Stimulated activated naive CD8-positive, alpha-beta T cell treated with anti-CD3 and anti-CD28 coated beads, Interleukin-15, amount 100 ng/mL, for 72 hours (primary cell): ENCODE data around the gene MKI67.

Experiments
- ATAC-seq: fragments of 150-1000 bp; cut with Tn5 transposase; 2 replicates; pipeline ENCODE4 v1.10.0; 2021; ENCODE audit warnings: mild to moderate bottlenecking, moderate library complexity
- DNase-seq, 2 donors: peaks; one replicate each; pipeline ENCODE4 v3.0.0; 2021 to 2022
- H3K27ac Mint-ChIP-seq, 2 donors: one replicate each; pipeline ENCODE4 v1.8.0; 2022; ENCODE audit warnings: mild to moderate bottlenecking in 2 of 2, mixed read lengths in 2 of 2, moderate library complexity in 2 of 2
- H3K27me3 Mint-ChIP-seq: one replicate; pipeline ENCODE4 v1.8.0; 2022; ENCODE audit warnings: mixed read lengths
- H3K4me1 Mint-ChIP-seq: one replicate; pipeline ENCODE4 v1.8.0; 2022; ENCODE audit warnings: mild to moderate bottlenecking, mixed read lengths
- H3K4me3 Mint-ChIP-seq, 2 donors: one replicate each; pipeline ENCODE4 v1.8.0; 2022; ENCODE audit warnings: mild to moderate bottlenecking in 2 of 2, mixed read lengths in 2 of 2, moderate library complexity in 1 of 2
- H3K9me3 Mint-ChIP-seq, 2 donors: one replicate each; pipeline ENCODE4 v1.8.0; 2022; ENCODE audit warnings: mixed read lengths in 2 of 2

The MKI67 gene

DNA sequence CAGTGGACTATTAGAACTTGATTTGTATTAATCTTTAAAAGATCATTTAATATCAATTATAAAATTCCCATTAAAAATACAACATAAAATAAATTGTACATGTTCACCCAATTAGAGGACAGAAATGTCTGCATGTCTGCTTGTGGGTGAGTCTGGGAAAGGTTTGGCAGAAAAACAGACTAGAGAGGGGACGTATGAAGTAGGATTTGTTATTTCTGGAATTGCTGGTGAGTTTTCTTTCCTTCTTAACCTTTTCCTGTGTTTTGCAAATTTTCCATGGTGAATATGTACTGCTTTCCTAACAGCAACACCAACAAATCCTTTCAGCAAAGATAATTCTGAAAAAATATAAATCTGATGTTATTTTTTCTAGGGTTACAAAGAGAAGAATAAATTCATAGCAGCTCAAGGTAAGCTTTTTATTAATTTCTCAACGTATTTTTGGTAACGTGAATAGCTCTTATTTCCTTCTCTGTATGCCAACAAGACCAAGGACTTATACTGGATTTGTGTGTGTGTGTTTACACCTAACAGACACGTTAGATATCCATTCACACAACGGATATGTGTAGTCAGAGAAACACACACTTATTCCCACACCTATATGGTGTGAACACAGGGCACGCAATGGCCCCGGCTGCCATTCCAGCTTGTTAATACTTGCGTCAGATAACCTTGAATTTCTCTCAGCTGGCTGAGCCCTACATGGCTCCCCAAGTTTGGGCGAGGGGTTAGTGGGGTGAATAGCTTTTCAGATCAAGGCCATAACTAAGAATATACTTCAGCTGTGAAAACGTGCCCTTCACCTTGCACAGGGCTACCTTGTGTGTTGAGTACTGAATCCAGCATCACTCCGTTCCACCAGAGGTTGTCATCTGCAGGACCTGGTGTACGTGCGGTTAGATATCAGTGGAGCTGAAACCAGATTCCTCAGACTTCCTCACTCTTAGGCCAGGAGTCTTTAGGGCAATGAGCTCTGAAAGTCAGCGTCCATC is 64.6 kb downstream of the MKI67 start:
- no peaks in the 10 kb centered on the region for H3K9me3 Mint-ChIP-seq
- H3K4me1 Mint-ChIP-seq = peaks cover 88% of the 10 kb centered on the region
- DNase-seq (no peak), ATAC-seq (no peak)
- H3K4me3 Mint-ChIP-seq = peak overlapping the region; percentile 60 to 74
- no peak overlapping the region for H3K27ac Mint-ChIP-seq
- no peaks in the 10 kb centered on the region for H3K27me3 Mint-ChIP-seq

DNA sequence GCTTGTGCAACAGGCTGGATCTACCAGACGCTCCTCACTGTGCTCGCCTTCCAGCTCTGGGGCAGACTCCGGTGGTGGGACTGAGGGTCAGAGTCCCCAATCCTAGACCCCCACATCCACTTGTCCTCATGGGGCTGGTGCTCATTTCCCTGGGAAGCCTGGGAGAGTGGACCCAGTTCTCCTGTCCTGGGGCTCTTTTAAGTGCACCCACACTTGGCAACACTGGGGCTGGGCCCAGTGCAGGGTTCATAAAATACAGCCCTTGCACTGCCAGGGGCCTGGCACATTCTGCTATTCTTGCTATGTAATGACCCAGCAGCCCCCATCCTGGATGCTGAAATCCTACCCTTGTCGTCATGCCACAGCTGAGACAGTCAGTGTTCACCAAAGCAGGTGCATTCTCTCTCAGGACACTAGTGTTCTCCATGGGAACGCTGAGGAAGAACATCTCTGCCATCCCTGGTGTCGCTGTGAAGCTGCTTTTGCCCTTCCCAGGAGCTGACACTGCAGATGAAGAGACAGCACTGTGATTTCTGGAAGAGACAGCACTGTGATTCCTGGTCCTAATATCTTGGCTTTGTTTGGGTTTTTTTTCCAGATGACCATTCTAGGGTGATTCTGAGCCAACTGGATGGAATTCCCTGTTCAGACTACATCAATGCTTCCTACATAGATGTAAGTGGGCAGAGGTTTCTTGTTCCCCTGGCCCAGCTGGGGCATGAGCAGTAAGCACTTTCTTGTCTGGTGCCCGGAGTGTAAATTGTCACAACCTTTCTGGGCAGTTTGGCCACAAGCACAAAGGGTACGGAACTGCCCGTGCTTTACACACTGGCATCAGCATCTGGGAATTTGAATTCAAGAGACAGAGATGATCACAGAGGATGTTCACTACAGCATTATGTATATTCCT is 65.6 kb downstream of the MKI67 start:
- ATAC-seq = no peak
- DNase-seq = no peak
- Mint-ChIP-seq H3K4me1 (peaks cover 86% of the 10 kb centered on the region), H3K27ac (no peak overlapping the region), H3K4me3 (no peak overlapping the region), H3K27me3 (no peaks in the 10 kb centered on the region), H3K9me3 (no peaks in the 10 kb centered on the region)

DNA sequence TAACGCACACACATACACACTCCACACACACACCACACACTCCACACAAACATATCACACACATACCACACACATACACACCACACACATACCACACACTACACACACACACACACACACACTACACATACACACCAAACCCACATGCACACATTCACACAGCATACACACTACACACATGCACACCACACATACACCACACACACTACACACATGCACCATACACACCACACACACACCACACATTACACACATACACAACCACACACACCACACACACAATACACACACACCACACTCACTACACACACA is 66.3 kb downstream of the MKI67 start:
- Mint-ChIP-seq H3K27me3 (no peaks in the 10 kb centered on the region), H3K4me1 (peaks cover 86% of the 10 kb centered on the region), H3K4me3 (no peak overlapping the region), H3K27ac (no peak overlapping the region), H3K9me3 (no peaks in the 10 kb centered on the region)
- DNase-seq = no peak
- no peak for ATAC-seq

GRCh38 chr10:128059266-128059981 is 66.8 kb downstream of the MKI67 start:
- DNase-seq = no peak

DNA sequence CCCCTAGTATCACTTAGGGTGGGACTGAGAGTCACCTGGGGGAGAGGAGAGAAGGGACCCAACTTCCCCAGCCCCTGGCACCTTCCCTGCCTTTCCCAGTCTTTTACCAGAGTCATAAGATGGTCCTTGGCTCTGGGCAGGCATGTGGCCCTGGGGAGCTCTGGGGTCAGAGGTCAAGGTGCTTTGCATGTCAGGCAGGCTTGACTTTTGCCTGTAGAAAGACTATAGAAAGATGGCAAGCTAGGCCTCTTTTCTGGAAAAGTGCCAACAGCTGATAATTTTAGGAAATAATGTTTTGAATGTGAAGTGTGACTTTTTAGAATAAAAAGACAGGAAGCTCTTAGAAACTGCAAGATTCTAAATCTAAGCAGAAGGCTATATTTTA is 67.5 kb downstream of the MKI67 start:
- Mint-ChIP-seq H3K27ac (peak overlapping the region in 1 of 2 donors; percentile 47), H3K27me3 (no peaks in the 10 kb centered on the region), H3K4me3 (no peak overlapping the region), H3K9me3 (no peaks in the 10 kb centered on the region), H3K4me1 (peaks cover 76% of the 10 kb centered on the region)
- DNase-seq (no peak), ATAC-seq (no peak)

More at GRCh38 chr10:128059266-128059981, 66.8 kb downstream of the MKI67 start:
- H3K27me3 Mint-ChIP-seq = no peaks in the 10 kb centered on the region
- peak overlapping the region in 1 of 2 donors; percentile 47 for H3K27ac Mint-ChIP-seq
- H3K9me3 Mint-ChIP-seq = no peaks in the 10 kb centered on the region
- H3K4me1 Mint-ChIP-seq = peaks cover 83% of the 10 kb centered on the region
- ATAC-seq = no peak
- H3K4me3 Mint-ChIP-seq = no peak overlapping the region

DNA sequence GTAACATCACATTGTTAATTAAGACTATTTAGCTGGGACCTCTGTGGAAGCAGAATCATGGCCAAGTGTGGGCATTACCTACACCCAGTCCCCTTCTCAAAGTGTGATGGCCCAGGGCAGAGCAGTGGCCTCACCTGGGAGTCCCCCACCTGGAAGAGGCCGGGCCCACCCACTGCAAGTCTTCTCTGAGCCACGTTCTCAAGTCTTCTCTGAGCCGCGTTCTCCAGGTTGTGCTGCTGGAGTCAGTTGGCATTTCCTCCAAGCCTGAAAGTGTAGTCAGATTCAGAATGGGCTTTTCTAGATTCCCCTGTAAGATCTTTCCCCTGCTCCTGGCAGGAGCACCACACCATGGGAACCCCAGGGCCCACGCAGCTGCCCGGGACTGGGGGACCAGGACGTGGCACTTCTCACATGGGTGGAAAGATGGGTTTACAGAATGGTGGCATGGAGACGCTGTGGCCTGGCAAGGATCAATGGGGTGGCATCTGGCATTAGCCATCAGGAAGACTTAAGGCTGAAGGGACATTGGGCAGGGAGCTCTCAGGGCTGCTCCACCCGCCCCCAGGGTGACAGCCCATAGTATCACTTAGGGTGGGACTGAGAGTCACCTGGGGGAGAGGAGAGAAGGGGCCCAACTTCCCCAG is 68.0 kb downstream of the MKI67 start:
- DNase-seq = no peak
- no peak overlapping the region for H3K27ac Mint-ChIP-seq
- no peak overlapping the region for H3K4me3 Mint-ChIP-seq
- H3K9me3 Mint-ChIP-seq = no peaks in the 10 kb centered on the region
- no peak for ATAC-seq
- no peaks in the 10 kb centered on the region for H3K27me3 Mint-ChIP-seq
- peaks cover 71% of the 10 kb centered on the region for H3K4me1 Mint-ChIP-seq

GRCh38 chr10:128056303-128057050 is 69.7 kb downstream of the MKI67 start:
- peak overlapping the region in 1 of 2 donors; percentile 9 for H3K27ac Mint-ChIP-seq
- H3K27me3 Mint-ChIP-seq = no peaks in the 10 kb centered on the region
- no peak overlapping the region for H3K4me3 Mint-ChIP-seq

GRCh38 chr10:128055061-128055868 is 71.0 kb downstream of the MKI67 start:
- Mint-ChIP-seq H3K27me3 (no peaks in the 10 kb centered on the region), H3K9me3 (no peaks in the 10 kb centered on the region), H3K4me3 (no peak overlapping the region), H3K4me1 (peaks cover 62% of the 10 kb centered on the region), H3K27ac (no peak overlapping the region)
- DNase-seq (no peak), ATAC-seq (no peak)

More at GRCh38 chr10:128056303-128057050, 69.7 kb downstream of the MKI67 start:
- DNase-seq (no peak), ATAC-seq (no peak)
- Mint-ChIP-seq H3K4me1 (peaks cover 62% of the 10 kb centered on the region), H3K9me3 (no peaks in the 10 kb centered on the region)

- Mint-ChIP-seq H3K4me1 (peaks cover 62% of the 10 kb centered on the region), H3K27me3 (no peaks in the 10 kb centered on the region), H3K4me3 (no peak overlapping the region), H3K27ac (no peak overlapping the region), H3K9me3 (no peaks in the 10 kb centered on the region)
- no peak for DNase-seq
- no peak for ATAC-seq
Observed at GRCh38 chr10:128054163-128054970, 71.9 kb downstream of the MKI67 start.

DNA sequence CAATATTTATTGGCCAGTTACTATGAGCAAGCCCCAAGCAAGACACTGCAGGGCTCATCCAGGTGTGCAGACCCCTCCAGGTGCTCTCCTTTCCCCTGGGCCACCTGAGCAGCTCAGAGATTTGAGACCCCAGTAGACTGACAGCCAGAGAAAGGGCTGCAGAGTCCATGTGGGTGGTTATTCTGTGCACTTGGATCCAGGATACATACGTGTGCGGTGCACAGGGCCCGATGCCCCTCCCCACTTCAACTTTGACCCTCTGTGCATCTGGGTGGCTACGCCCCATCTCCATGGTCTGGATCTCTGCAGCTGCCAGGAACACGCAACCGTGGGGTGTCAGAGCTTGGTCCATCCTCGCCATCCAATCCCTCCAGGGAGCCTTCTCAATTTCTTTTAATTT is 72.9 kb downstream of the MKI67 start:
- ATAC-seq = no peak
- Mint-ChIP-seq H3K4me1 (peaks cover 62% of the 10 kb centered on the region), H3K9me3 (no peaks in the 10 kb centered on the region), H3K4me3 (no peak overlapping the region), H3K27ac (no peak overlapping the region), H3K27me3 (no peaks in the 10 kb centered on the region)
- DNase-seq = no peak

GRCh38 chr10:128052696-128053095 is 73.5 kb downstream of the MKI67 start:
- H3K4me1 Mint-ChIP-seq = peaks cover 57% of the 10 kb centered on the region
- DNase-seq (no peak), ATAC-seq (no peak)
- no peaks in the 10 kb centered on the region for H3K27me3 Mint-ChIP-seq
- no peak overlapping the region for H3K27ac Mint-ChIP-seq
- no peak overlapping the region for H3K4me3 Mint-ChIP-seq
- no peaks in the 10 kb centered on the region for H3K9me3 Mint-ChIP-seq

GRCh38 chr10:128051548-128051947 is 74.7 kb downstream of the MKI67 start:
- H3K4me3 Mint-ChIP-seq = no peak overlapping the region
- no peaks in the 10 kb centered on the region for H3K9me3 Mint-ChIP-seq
- ATAC-seq = no peak
- H3K27me3 Mint-ChIP-seq = no peaks in the 10 kb centered on the region
- no peak for DNase-seq
- H3K27ac Mint-ChIP-seq = no peak overlapping the region
- H3K4me1 Mint-ChIP-seq = peaks cover 62% of the 10 kb centered on the region

GRCh38 chr10:128050936-128051335 is 75.3 kb downstream of the MKI67 start:
- peaks cover 64% of the 10 kb centered on the region for H3K4me1 Mint-ChIP-seq
- H3K27ac Mint-ChIP-seq = peak overlapping the region in 1 of 2 donors; percentile 40
- ATAC-seq (no peak), DNase-seq (no peak)
- no peaks in the 10 kb centered on the region for H3K9me3 Mint-ChIP-seq
- peak overlapping the region in 1 of 2 donors; percentile 49 for H3K4me3 Mint-ChIP-seq
- no peaks in the 10 kb centered on the region for H3K27me3 Mint-ChIP-seq
